GM19023 (cell line): ENCODE data around the gene BDH1.
"Not testable (repeated sequence)": the region's sequence is repeated elsewhere in the genome, so short reads cannot be mapped to it uniquely, and the experiment has no call there.

Source experiments
- ATAC-seq: cut with Tn5 transposase; IDR thresholded peaks from one replicate; pipeline ENCODE4 v1.9.1; 2021; ENCODE audit warnings: mild to moderate bottlenecking, moderate library complexity; ENCODE audit not compliant: unreplicated experiment

BDH1 gene

GRCh38 chr3:197578376-197578775 is 22.6 kb upstream of the BDH1 start:
- ATAC-seq, result no peak

- ATAC-seq, result no peak
Observed at GRCh38 chr3:197577366-197578074, 21.8 kb upstream of the BDH1 start.

GRCh38 chr3:197576838-197577237 is 21.1 kb upstream of the BDH1 start:
- ATAC-seq, result no peak

- no peak for ATAC-seq
Observed at GRCh38 chr3:197575362-197575761, 19.6 kb upstream of the BDH1 start.

- not testable (repeated sequence) for ATAC-seq
Observed at GRCh38 chr3:197574396-197574991, 18.7 kb upstream of the BDH1 start.

- ATAC-seq, result no peak
Observed at GRCh38 chr3:197573048-197573767, 17.4 kb upstream of the BDH1 start.

GRCh38 chr3:197571880-197572172 is 16.1 kb upstream of the BDH1 start:
- not testable (repeated sequence) for ATAC-seq

GRCh38 chr3:197571074-197571879 is 15.5 kb upstream of the BDH1 start:
- not testable (repeated sequence) for ATAC-seq

- not testable (repeated sequence) for ATAC-seq
Observed at GRCh38 chr3:197569433-197569832, 13.7 kb upstream of the BDH1 start.

- ATAC-seq, result no peak
Observed at GRCh38 chr3:197567904-197568681, 12.3 kb upstream of the BDH1 start.

- ATAC-seq, result not testable (repeated sequence)
Observed at GRCh38 chr3:197566155-197566554, 10.4 kb upstream of the BDH1 start.

- no peak for ATAC-seq
Observed at GRCh38 chr3:197564097-197564843, 8.5 kb upstream of the BDH1 start.

- no peak for ATAC-seq
Observed at GRCh38 chr3:197562398-197563251, 6.9 kb upstream of the BDH1 start.

GRCh38 chr3:197561926-197562325 is 6.2 kb upstream of the BDH1 start:
- no peak for ATAC-seq

GRCh38 chr3:197559651-197560050 is 3.9 kb upstream of the BDH1 start:
- no peak for ATAC-seq

GRCh38 chr3:197554562-197555280 is 1.0 kb downstream of the BDH1 start:
- peak; percentile 96 for ATAC-seq

- no peak for ATAC-seq
Observed at GRCh38 chr3:197554196-197554561, 1.6 kb downstream of the BDH1 start.

GRCh38 chr3:197552198-197552597 is 3.6 kb downstream of the BDH1 start:
- ATAC-seq, result no peak
